HepG2 (cell line): ENCODE results near the gene XPNPEP3. TPM values are rescaled to one million over a fixed set of nuclear protein-coding genes. Genes with fewer than 3 reads are reported as not detected.

Experiments used
- ATAC-seq: fragments of 200-7000 bp; cut with Tn5 transposase; 3 replicates; pipeline ENCODE4 v1.9.1; 2020; ENCODE audit warnings: mild to moderate bottlenecking, moderate library complexity
- BruUV-seq: library from RNA; stranded (reverse); fragments of 400-500 nt; replicated peaks from 2 replicates; lab custom pipeline; 2021; lab: Mats Ljungman, UMichigan
- CTCF ChIA-PET: fragments of 300-600 bp; formaldehyde crosslinking; extraction: SDS; loops from one replicate; lab custom pipeline; 2021; ENCODE audit warnings: low total read pairs, inconsistent platforms, low intra/inter-chr PET ratio; lab: Yijun Ruan, JAX
- POLR2A ChIA-PET: fragments of 350-600 bp; sonication (Branson Sonifier 250); formaldehyde crosslinking; loops from one replicate; lab custom pipeline; 2020; ENCODE audit warnings: antibody characterized with exemption, inconsistent platforms; lab: Yijun Ruan, JAX
- DNase-seq: peaks from one replicate; pipeline ENCODE4 v3.0.0-alpha.2; 2015; ENCODE audit warnings: low spot score
- FAIRE-seq: peaks from 3 replicates; lab custom pipeline; 2011; peaks lifted over from hg19 to GRCh38; lab: Jason Lieb, UNC
- H2AFZ ChIP-seq: one replicate; pipeline ENCODE4 v1.6.1; 2011; ENCODE audit warnings: low read length, inconsistent platforms
- H3K27ac ChIP-seq: fragments of 300-600 bp; 3 replicates; pipeline ENCODE4 v1.8.0; 2011; ENCODE audit warnings: mixed run types, mild to moderate bottlenecking, mixed read lengths, low read length, inconsistent platforms; ENCODE audit not compliant: insufficient read depth; ENCODE audit errors: extremely low read length
- H3K27me3 ChIP-seq, 2 experiments: fragments of 200-600 bp in 1 of 2; 2 replicates in 1 of 2; 3 replicates in 1 of 2; pipeline versions ENCODE4 v1.6.0 to v1.8.0; 2011; ENCODE audit warnings: low read length in 2 of 2, mild to moderate bottlenecking in 2 of 2, moderate library complexity in 2 of 2, inconsistent platforms in 1 of 2; ENCODE audit not compliant: insufficient read depth in 2 of 2, control insufficient read depth in 1 of 2
- H3K36me3 ChIP-seq, 2 experiments: fragments of 200-600 bp in 1 of 2; replicated peaks in 1 of 2; 2 replicates in 1 of 2; 3 replicates in 1 of 2; pipeline versions ENCODE4 v1.5.1 to v1.8.0; 2011; ENCODE audit warnings: low read length in 2 of 2, inconsistent platforms in 1 of 2; ENCODE audit not compliant: insufficient read depth in 2 of 2, control insufficient read depth in 1 of 2
- H3K4me1 ChIP-seq: 2 replicates; pipeline ENCODE4 v1.5.1; 2012; ENCODE audit warnings: low read length, inconsistent platforms; ENCODE audit not compliant: insufficient read depth
- H3K4me2 ChIP-seq: 2 replicates; pipeline ENCODE4 v1.6.0; 2011; ENCODE audit warnings: low read depth, low read length, inconsistent platforms
- H3K4me3 ChIP-seq, 3 experiments: fragments of 200-600 bp in 1 of 3; sonication (generic), shearing (Covaris generic) in 1 of 3; replicated peaks in 1 of 3; 2 replicates each; pipeline ENCODE4 v1.5.1; 2011 to 2016; ENCODE audit warnings: low read length in 3 of 3, inconsistent platforms in 2 of 3, low read depth in 2 of 3, mild to moderate bottlenecking in 2 of 3, control low read depth in 1 of 3, mixed read lengths in 1 of 3; ENCODE audit not compliant: insufficient read depth in 1 of 3
- H3K79me2 ChIP-seq: one replicate; pipeline ENCODE4 v1.6.1; 2011; ENCODE audit warnings: low read length, inconsistent platforms; ENCODE audit not compliant: insufficient read depth
- H3K9ac ChIP-seq: 2 replicates; pipeline ENCODE4 v1.6.0; 2011; ENCODE audit warnings: mild to moderate bottlenecking, low read depth, low read length, inconsistent platforms; ENCODE audit not compliant: insufficient read depth
- H3K9me3 ChIP-seq: 2 replicates; pipeline ENCODE4 v1.5.1; 2012; ENCODE audit warnings: mild to moderate bottlenecking, low read length
- H4K20me1 ChIP-seq: 2 replicates; pipeline ENCODE4 v1.6.0; 2011; ENCODE audit warnings: inconsistent platforms, mild to moderate bottlenecking, low read length, moderate library complexity; ENCODE audit not compliant: insufficient read depth
- ETV6 ChIP-seq: sonication (generic); formaldehyde crosslinking; conservative IDR thresholded peaks from 2 replicates; pipeline ENCODE4 v1.4.0; 2020; ENCODE audit warnings: missing genetic modification reagents
- NFE2L1 ChIP-seq: sonication (generic); formaldehyde crosslinking; IDR thresholded peaks from 2 replicates; pipeline ENCODE4 v1.4.0; 2020; ENCODE audit warnings: missing genetic modification reagents, mild to moderate bottlenecking, borderline replicate concordance
- PRDM10 ChIP-seq: sonication (generic); formaldehyde crosslinking; IDR thresholded peaks from 2 replicates; pipeline ENCODE4 v1.4.0; 2020; ENCODE audit warnings: low read depth, missing genetic modification reagents
- RCOR2 ChIP-seq: IDR thresholded peaks from 2 replicates; pipeline ENCODE4 v1.6.1; 2016; ENCODE audit warnings: missing biosample characterization, missing genetic modification reagents
- SNRNP70 ChIP-seq: fragments of 200-400 bp; formaldehyde crosslinking; IDR thresholded peaks from 2 replicates; pipeline ENCODE4 v1.6.1; 2017; ENCODE audit warnings: mild to moderate bottlenecking, low read depth, low read length, moderate library complexity
- THAP9 ChIP-seq: sonication (generic); formaldehyde crosslinking; IDR thresholded peaks from 2 replicates; pipeline ENCODE4; 2020; ENCODE audit warnings: missing genetic modification reagents, mild to moderate bottlenecking, borderline replicate concordance
- ZNF136 ChIP-seq: sonication (generic); formaldehyde crosslinking; IDR thresholded peaks from 2 replicates; pipeline ENCODE4 v1.8.1; 2022; ENCODE audit warnings: low read depth, mild to moderate bottlenecking, moderate library complexity, missing genetic modification reagents
- ZNF143 ChIP-seq: sonication (generic); formaldehyde crosslinking; IDR thresholded peaks from 2 replicates; pipeline ENCODE4 v1.4.0; 2020; ENCODE audit warnings: missing genetic modification reagents
- WGBS: methylation state at CpG from one replicate; pipeline ENCODE4 v1.1.6; 2017; ENCODE audit warnings: low lambda C conversion rate; 5-methylcytosine and 5-hydroxymethylcytosine counted together
- in situ Hi-C: cut with HindIII; loops from 2 replicates; pipeline ENCODE4 v1.10.0; 2017; ENCODE audit warnings: low pct_unique_long_range_greater_than_20kb; ENCODE audit not compliant: extremely low pct_ligation_motif_present
- intact Hi-C: fragments of 100-400 bp; cut with micrococcal nuclease; formaldehyde crosslinking; loops from one replicate; pipeline ENCODE4 v1.10.0; 2022; ENCODE audit not compliant: unreplicated experiment
- polyA plus RNA-seq, 8 experiments: library from polyadenylated mRNA; depleted of rRNA in 3 of 8; stranded (reverse) in 7 of 8; unstranded in 1 of 8; fragments of >200 nt; fragmentation: Illumina TruSeq in 4 of 8; extraction: Trizol in 4 of 8; gene quantifications; 2 replicates each; pipeline versions ENCODE4 v1.2.1 to v1.2.3, GENCODE V29; 2011 to 2016; ENCODE audit warnings: low read depth in 4 of 8, missing spikeins in 1 of 8, mixed read lengths in 1 of 8; ENCODE audit not compliant: insufficient read depth in 1 of 8
- total RNA-seq, 5 experiments: library from RNA; depleted of rRNA; stranded (reverse); fragments of >200 nt; fragmentation: Illumina TruSeq; extraction: Trizol; gene quantifications; 2 replicates each; pipeline ENCODE4 v1.2.3, GENCODE V29; 2016; ENCODE audit warnings: low read depth in 1 of 5

The XPNPEP3 gene
- total and polyA plus RNA-seq, 2 of the 13 experiments (the other 11 are each of a cell fraction or from before 2014, with no cell fraction given): 10.3 to 14.0 TPM

GRCh38 chr22:40928657-40929056, 71.7 kb downstream of the XPNPEP3 start:
- Histone ChIP-seq H2AFZ (no peak overlapping the region), H3K79me2 (no peaks in the 10 kb centered on the region), H3K4me1 (no peaks in the 10 kb centered on the region), H3K9ac (no peak overlapping the region), H3K4me2 (no peak overlapping the region), H4K20me1 (no peaks in the 10 kb centered on the region), H3K27ac (no peak overlapping the region), H3K27me3 (no peaks in the 10 kb centered on the region), H3K36me3 (peaks cover 5 to 24% of the 10 kb centered on the region in 2 experiments; a peak in 4 of 5 replicates), H3K9me3 (no peaks in the 10 kb centered on the region), H3K4me3 (no peak overlapping the region)
- TF ChIP-seq RCOR2 (CRISPR knock-in tag) (no peak), ETV6 (CRISPR knock-in tag) (no peak), THAP9 (CRISPR knock-in tag) (no peak), SNRNP70 (no peak), NFE2L1 (CRISPR knock-in tag) (no peak), ZNF143 (CRISPR knock-in tag) (no peak), PRDM10 (CRISPR knock-in tag) (no peak), ZNF136 (CRISPR knock-in tag) (no peak)
- WGBS: 100% methylated on average over 1 of the region's 1 CpG
- FAIRE-seq (no peak), ATAC-seq (no peak), DNase-seq (no peak)
- CTCF ChIA-PET: no interaction called here
- in situ Hi-C loops (no loop called here), intact Hi-C loops (no loop called here)
- POLR2A ChIA-PET: no interaction called here
- no TSS peak for BruUV-seq
